Measurements from ENCODE around the gene WSCD2. TPM values are rescaled to one million over a fixed set of nuclear protein-coding genes. Genes with fewer than 3 reads are reported as not detected.
A peak's percentile ranks its signal among the peaks of the same experiment; 100 is the strongest.

Gene WSCD2
- polyA plus RNA-seq, 1 donor from 2014 or later, result 5.8 TPM

DNA sequence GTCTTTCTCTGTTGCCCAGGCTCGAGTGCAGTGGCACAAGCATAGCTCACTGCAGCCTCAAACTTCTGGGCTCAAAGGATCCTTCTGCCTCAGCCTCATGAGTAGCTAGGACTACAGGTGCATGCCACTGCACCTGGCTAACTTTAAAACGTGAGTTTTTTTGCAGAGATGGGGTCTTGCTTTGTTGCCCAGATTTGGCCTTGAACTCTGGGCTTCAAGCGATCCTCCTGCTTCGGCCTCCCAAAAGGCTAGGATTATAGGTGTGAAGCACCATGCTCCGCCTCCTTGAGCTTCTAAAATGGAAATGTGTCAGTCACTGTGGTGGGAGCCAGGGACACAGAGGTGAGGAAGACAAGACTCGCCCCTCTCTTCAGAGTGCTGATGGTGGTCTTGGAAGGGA, 45.6 kb downstream of the WSCD2 start:
- H3K27ac ChIP-seq (ENCODE audit: low read length), result no peak overlapping the region
- no peak overlapping the region for H2AFZ ChIP-seq (ENCODE audit: low read depth, low read length)
- H3K9me2 ChIP-seq (ENCODE audit: insufficient read depth, low read length), result no peaks in the 10 kb centered on the region
- H3K36me3 ChIP-seq (ENCODE audit: insufficient read depth, low read length), result no peaks in the 10 kb centered on the region
- H4K20me1 ChIP-seq (ENCODE audit: insufficient read depth), result no peaks in the 10 kb centered on the region
- no peaks in the 10 kb centered on the region for H3K27me3 ChIP-seq (ENCODE audit: insufficient read depth, low read depth, low read length)
- H3K79me2 ChIP-seq (replicated peaks; ENCODE audit: insufficient read depth, low read length), result no peaks in the 10 kb centered on the region
- TF ChIP-seq RAD21 (conservative IDR thresholded peaks at IDR 0.05) (no peak), CTCF (IDR thresholded peaks at IDR 0.05; ENCODE audit: poor library complexity, severe bottlenecking) (no peak), SMC3 (conservative IDR thresholded peaks at IDR 0.05; ENCODE audit: poor library complexity) (no peak), TAF1 (IDR thresholded peaks at IDR 0.05; ENCODE audit: low read depth) (no peak), MXI1 (conservative IDR thresholded peaks at IDR 0.05; ENCODE audit: poor library complexity, severe bottlenecking) (no peak), POLR2AphosphoS5 (IDR thresholded peaks at IDR 0.05) (no peak), EP300 (conservative IDR thresholded peaks at IDR 0.05; ENCODE audit: poor library complexity, severe bottlenecking) (no peak)
- H3F3A ChIP-seq (ENCODE audit: insufficient read depth, low read length, poor library complexity, severe bottlenecking), result no peaks in the 10 kb centered on the region
- no peak overlapping the region for H3K4me3 ChIP-seq (ENCODE audit: low read length)
- H3K4me2 ChIP-seq (ENCODE audit: low read length), result no peak overlapping the region
- no peak overlapping the region for H3K9ac ChIP-seq (ENCODE audit: low read length)
- no peaks in the 10 kb centered on the region for H3K9me3 ChIP-seq (ENCODE audit: low read length)

DNA sequence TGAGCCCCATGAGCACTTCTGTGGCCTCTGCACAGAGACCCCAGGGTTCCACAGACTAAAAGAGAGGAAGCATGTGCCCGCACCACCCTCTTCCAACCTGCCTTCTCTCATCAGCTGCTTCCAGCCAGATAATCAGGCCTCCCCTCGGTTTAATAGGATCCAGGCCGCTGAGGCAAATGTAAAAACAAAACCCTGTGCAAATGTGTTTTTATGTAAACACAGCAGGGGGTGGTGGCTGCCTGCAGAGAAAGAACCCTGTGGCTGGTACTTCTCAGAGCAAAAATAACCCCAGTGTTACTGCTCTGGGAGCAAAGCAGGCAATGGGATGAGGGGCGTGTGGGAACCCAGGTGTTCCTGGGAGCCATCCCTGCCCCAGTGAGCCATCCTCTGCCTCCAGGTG, 46.2 kb downstream of the WSCD2 start:
- H3K79me2 ChIP-seq (replicated peaks; ENCODE audit: insufficient read depth, low read length), result no peaks in the 10 kb centered on the region
- no peak overlapping the region for H3K4me2 ChIP-seq (ENCODE audit: low read length)
- H3F3A ChIP-seq (ENCODE audit: insufficient read depth, low read length, poor library complexity, severe bottlenecking), result no peaks in the 10 kb centered on the region
- H3K36me3 ChIP-seq (ENCODE audit: insufficient read depth, low read length), result no peaks in the 10 kb centered on the region
- H3K9me3 ChIP-seq (ENCODE audit: low read length), result no peaks in the 10 kb centered on the region
- peak; percentile 77 for TF ChIP-seq SMC3 (conservative IDR thresholded peaks at IDR 0.05; ENCODE audit: poor library complexity)
- TF ChIP-seq EP300 (conservative IDR thresholded peaks at IDR 0.05; ENCODE audit: poor library complexity, severe bottlenecking), result no peak
- TF ChIP-seq, protein P1, sequence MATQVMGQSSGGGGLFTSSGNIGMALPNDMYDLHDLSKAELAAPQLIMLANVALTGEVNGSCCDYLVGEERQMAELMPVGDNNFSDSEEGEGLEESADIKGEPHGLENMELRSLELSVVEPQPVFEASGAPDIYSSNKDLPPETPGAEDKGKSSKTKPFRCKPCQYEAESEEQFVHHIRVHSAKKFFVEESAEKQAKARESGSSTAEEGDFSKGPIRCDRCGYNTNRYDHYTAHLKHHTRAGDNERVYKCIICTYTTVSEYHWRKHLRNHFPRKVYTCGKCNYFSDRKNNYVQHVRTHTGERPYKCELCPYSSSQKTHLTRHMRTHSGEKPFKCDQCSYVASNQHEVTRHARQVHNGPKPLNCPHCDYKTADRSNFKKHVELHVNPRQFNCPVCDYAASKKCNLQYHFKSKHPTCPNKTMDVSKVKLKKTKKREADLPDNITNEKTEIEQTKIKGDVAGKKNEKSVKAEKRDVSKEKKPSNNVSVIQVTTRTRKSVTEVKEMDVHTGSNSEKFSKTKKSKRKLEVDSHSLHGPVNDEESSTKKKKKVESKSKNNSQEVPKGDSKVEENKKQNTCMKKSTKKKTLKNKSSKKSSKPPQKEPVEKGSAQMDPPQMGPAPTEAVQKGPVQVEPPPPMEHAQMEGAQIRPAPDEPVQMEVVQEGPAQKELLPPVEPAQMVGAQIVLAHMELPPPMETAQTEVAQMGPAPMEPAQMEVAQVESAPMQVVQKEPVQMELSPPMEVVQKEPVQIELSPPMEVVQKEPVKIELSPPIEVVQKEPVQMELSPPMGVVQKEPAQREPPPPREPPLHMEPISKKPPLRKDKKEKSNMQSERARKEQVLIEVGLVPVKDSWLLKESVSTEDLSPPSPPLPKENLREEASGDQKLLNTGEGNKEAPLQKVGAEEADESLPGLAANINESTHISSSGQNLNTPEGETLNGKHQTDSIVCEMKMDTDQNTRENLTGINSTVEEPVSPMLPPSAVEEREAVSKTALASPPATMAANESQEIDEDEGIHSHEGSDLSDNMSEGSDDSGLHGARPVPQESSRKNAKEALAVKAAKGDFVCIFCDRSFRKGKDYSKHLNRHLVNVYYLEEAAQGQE (IDR thresholded peaks at IDR 0.05; ENCODE audit: borderline replicate concordance), result no peak
- no peak for TF ChIP-seq POLR2AphosphoS5 (IDR thresholded peaks at IDR 0.05)
- TF ChIP-seq EZH2 (IDR thresholded peaks at IDR 0.05; ENCODE audit: borderline replicate concordance, insufficient read depth, low read length, poor library complexity, severe bottlenecking), result no peak
- TF ChIP-seq TAF1 (IDR thresholded peaks at IDR 0.05; ENCODE audit: low read depth), result no peak
- TF ChIP-seq CTCF (IDR thresholded peaks at IDR 0.05; ENCODE audit: poor library complexity, severe bottlenecking), result peak; percentile 63
- no peak for TF ChIP-seq MXI1 (conservative IDR thresholded peaks at IDR 0.05; ENCODE audit: poor library complexity, severe bottlenecking)
- peak; percentile 76 for TF ChIP-seq RAD21 (conservative IDR thresholded peaks at IDR 0.05)
- no peak overlapping the region for H2AFZ ChIP-seq (ENCODE audit: low read depth, low read length)
- H3K9me2 ChIP-seq (ENCODE audit: insufficient read depth, low read length), result no peaks in the 10 kb centered on the region
- H3K9ac ChIP-seq (ENCODE audit: low read length), result peak overlapping the region; percentile 33
- H3K4me3 ChIP-seq (ENCODE audit: low read length), result no peak overlapping the region
- no peaks in the 10 kb centered on the region for H4K20me1 ChIP-seq (ENCODE audit: insufficient read depth)
- no peaks in the 10 kb centered on the region for H3K27me3 ChIP-seq (ENCODE audit: insufficient read depth, low read depth, low read length)
- H3K27ac ChIP-seq (ENCODE audit: low read length), result no peak overlapping the region

Measured in neural cell (in vitro differentiated cells).